Bronchial epithelial cell (primary cell): Measurements from ENCODE around the gene SCRN2. TPM values are rescaled to one million over a fixed set of nuclear protein-coding genes. Genes with fewer than 3 reads are reported as not detected.
A peak's percentile ranks its signal among the peaks of the same experiment; 100 is the strongest.

Experiments used
- DNase-seq: peaks from one replicate; pipeline ENCODE4 v3.0.0-alpha.2; 2010; ENCODE audit warnings: low read depth
- FAIRE-seq: peaks from 2 replicates; lab custom pipeline; 2011; peaks lifted over from hg19 to GRCh38; lab: Jason Lieb, UNC
- H3K27me3 ChIP-seq: 2 replicates; pipeline ENCODE4 v1.5.1; 2011; ENCODE audit warnings: low read length; ENCODE audit not compliant: control insufficient read depth, insufficient read depth
- H3K36me3 ChIP-seq: 2 replicates; pipeline ENCODE4 v1.5.1; 2011; ENCODE audit warnings: low read length; ENCODE audit not compliant: control insufficient read depth, insufficient read depth
- H3K4me3 ChIP-seq: 2 replicates; pipeline ENCODE4 v1.5.1; 2011; ENCODE audit warnings: mild to moderate bottlenecking, low read depth, low read length, control low read depth
- total RNA-seq: library from RNA; depleted of rRNA; stranded (reverse); fragments of >200 nt; gene quantifications from 2 replicates; pipeline ENCODE4 v1.2.1, GENCODE V29; 2014
- TF ChIP-seq, protein P1 (sequence below): IDR thresholded peaks from 2 replicates; pipeline ENCODE4 v1.5.1; 2011; ENCODE audit warnings: mild to moderate bottlenecking, moderate library complexity, low read length, control low read depth, inconsistent platforms; ENCODE audit not compliant: insufficient read depth, severe bottlenecking

SCRN2 gene
- total RNA-seq, 1 donor from 2014 or later = 23.7 TPM

DNA sequence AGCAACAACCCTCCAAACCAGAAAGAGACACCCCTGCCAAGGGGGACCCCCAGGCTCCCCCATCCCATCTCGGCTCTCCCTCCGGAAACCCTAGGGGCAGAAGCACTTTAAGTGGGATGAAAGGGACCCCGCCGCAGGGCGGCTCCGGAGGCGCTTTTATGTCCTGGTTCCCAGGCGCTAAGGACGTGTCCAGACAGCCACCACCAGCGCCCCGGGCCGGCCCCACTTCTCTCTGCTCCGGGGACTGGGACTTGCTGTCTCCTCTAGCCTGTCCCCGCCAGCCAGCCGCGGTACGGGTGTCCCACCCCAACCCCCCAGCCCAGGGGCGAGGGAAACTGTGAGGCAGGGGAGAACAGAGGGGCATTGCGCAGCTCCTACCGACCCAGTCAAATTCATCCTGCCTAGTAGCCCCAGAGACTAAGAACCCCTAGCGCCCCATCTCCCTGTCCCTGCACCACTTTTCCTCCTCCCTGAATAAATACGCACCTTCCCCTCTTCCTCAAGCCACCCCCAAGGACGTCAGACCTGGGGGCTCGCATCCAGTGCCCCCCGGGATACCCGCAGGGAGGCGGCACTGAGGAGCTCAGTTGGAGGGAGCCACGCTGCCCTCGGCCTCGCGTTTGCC is 5.8 kb upstream of the SCRN2 start:
- H3K4me3 ChIP-seq = peak overlapping the region; percentile 11
- no peaks in the 10 kb centered on the region for H3K36me3 ChIP-seq
- peaks cover 1% of the 10 kb centered on the region for H3K27me3 ChIP-seq
- TF ChIP-seq, protein P1, sequence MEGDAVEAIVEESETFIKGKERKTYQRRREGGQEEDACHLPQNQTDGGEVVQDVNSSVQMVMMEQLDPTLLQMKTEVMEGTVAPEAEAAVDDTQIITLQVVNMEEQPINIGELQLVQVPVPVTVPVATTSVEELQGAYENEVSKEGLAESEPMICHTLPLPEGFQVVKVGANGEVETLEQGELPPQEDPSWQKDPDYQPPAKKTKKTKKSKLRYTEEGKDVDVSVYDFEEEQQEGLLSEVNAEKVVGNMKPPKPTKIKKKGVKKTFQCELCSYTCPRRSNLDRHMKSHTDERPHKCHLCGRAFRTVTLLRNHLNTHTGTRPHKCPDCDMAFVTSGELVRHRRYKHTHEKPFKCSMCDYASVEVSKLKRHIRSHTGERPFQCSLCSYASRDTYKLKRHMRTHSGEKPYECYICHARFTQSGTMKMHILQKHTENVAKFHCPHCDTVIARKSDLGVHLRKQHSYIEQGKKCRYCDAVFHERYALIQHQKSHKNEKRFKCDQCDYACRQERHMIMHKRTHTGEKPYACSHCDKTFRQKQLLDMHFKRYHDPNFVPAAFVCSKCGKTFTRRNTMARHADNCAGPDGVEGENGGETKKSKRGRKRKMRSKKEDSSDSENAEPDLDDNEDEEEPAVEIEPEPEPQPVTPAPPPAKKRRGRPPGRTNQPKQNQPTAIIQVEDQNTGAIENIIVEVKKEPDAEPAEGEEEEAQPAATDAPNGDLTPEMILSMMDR = no peak
- no peak for DNase-seq
- no peak for FAIRE-seq

DNA sequence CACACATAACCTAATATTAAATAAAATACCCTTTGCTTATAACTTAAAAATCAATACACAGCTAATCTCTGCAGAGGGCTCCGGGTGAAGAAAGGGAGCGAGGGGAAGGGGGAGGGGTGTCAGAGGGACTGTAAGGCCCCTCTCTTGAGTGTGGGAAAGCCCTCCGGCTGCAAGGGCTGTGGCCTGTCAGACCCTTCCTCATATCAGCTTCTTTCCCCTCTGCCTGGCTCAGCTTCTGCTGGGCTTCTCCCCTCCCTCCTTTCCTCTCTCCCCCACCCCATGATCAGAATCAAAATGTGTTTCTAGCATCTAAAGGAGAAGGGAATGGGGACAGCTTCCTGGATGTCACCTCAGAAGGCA is 4.6 kb upstream of the SCRN2 start:
- DNase-seq = no peak
- Histone ChIP-seq H3K4me3 (no peak overlapping the region), H3K36me3 (no peaks in the 10 kb centered on the region), H3K27me3 (no peaks in the 10 kb centered on the region)
- no peak for FAIRE-seq
- TF ChIP-seq, protein P1 = no peak

DNA sequence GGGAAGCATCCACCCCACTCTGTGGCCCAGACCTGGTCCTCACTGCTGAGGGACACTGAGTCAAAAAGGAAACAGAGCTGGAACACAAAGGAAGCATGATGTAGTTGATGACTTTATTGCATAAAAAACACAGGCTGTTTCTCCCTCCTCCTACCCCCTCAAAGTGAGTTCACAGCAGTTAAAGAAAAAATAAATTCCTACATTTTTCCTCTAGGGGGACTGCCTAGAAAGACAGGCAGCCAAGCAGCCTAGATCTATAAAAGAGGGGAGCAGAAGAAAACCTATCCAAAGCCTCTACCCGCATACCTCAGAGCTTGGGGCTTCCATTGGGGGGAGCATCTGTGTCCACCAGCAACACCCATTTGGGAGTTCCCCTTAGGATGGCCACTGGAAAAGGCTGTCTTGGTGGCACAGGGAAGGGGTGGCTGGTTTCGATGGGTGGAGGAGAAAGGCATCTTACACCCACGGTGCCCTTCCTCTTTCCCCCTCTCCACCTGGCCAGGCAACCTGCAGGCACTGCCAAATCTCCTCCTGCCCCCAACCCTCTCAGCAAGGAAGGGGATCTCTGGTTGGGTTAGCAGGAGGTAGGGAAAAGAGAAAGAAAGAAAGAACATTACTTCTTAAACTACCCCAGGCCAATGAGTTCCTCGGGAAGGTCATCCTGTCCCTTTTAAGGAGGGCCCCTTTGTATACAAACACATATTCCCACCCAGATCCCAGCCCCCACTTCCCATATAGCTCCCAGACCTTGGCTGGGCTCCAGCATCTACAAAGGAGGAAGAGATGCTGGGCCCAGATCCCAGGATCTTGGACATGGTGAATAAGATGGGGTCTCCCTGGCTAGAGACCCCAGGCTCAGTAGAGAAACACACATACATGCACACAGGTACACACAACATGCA is 4.0 kb upstream of the SCRN2 start:
- FAIRE-seq (no peak), DNase-seq (no peak)
- no peak overlapping the region for H3K4me3 ChIP-seq
- TF ChIP-seq, protein P1 = peak; percentile 21
- H3K27me3 ChIP-seq = no peaks in the 10 kb centered on the region
- no peaks in the 10 kb centered on the region for H3K36me3 ChIP-seq

DNA sequence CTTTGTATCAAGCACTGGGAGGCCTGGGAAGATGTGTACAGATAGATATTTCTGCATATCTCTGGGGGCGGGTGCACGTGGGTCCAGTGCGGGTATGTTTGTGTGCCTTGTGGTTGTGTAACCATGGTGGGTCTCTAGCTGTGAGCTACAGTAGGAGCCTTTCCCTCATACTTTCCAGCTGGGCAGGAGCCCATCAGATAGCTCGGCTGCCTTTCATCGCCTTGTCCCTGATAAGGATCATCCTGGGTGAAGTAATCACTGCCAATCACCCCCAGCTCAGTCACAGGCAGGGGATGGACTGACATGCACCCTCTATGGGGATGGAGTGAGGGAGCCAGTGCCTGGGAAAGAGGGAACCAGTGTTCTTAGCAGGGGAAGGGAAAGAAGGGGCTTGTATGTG is 3.2 kb upstream of the SCRN2 start:
- Histone ChIP-seq H3K4me3 (no peak overlapping the region), H3K27me3 (no peaks in the 10 kb centered on the region), H3K36me3 (no peaks in the 10 kb centered on the region)
- FAIRE-seq (no peak), DNase-seq (no peak)
- TF ChIP-seq, protein P1 = no peak

DNA sequence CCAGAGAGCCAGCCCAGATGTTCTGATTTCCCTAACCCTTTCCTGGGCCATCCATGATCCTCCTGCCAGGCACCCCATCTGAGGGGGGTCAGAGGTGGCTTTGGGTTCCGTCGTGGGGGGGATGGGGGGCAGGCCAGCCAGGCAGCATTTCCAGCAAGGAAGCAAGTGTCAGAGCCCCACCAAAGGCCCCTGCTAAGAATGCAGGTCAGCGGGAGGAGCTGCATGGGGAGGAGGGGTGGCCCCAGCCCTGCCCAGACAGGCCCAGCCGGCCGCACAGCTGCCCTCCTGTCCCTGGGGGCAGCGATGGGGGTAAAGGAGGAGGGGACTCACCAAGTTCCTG is 2.3 kb upstream of the SCRN2 start:
- Histone ChIP-seq H3K36me3 (peaks cover under 1% of the 10 kb centered on the region), H3K27me3 (no peaks in the 10 kb centered on the region), H3K4me3 (no peak overlapping the region)
- DNase-seq (no peak), FAIRE-seq (no peak)
- TF ChIP-seq, protein P1 = no peak
